T-cell (primary cell): ENCODE results near the gene LCK. TPM values are rescaled to one million over a fixed set of nuclear protein-coding genes. Genes with fewer than 3 reads are reported as not detected.
A peak's percentile ranks its signal among the peaks of the same experiment; 100 is the strongest.
"Not testable (repeated sequence)": the region's sequence is repeated elsewhere in the genome, so short reads cannot be mapped to it uniquely, and the experiment has no call there.

Experiments
- ATAC-seq, 4 experiments: fragments of 200-7000 bp in 3 of 4; fragments of 150-1000 bp in 1 of 4; cut with Tn5 transposase; replicated peaks in 1 of 4; 1 replicate in 3 of 4; 2 replicates in 1 of 4; pipeline ENCODE4 v1.10.0; 2021; ENCODE audit warnings: moderate library complexity in 3 of 4, mild to moderate bottlenecking in 2 of 4, moderate number of reproducible peaks in 1 of 4
- CTCF ChIA-PET, 2 donors: fragments of 300-600 bp; sonication (Branson Sonifier 250); formaldehyde crosslinking; loops; one replicate each; lab custom pipeline; 2022; ENCODE audit warnings: antibody characterized with exemption in 2 of 2; lab: Charles Lee
- POLR2A ChIA-PET, 2 donors: fragments of 300-600 bp; sonication (Branson Sonifier 250); formaldehyde crosslinking; loops; one replicate each; lab custom pipeline; 2022; ENCODE audit warnings: antibody characterized with exemption in 2 of 2; lab: Charles Lee
- DNase-seq, 35 experiments: peaks; one replicate each; pipeline versions ENCODE4 v3.0.0 to v3.0.0-alpha.2; 2013 to 2023
- H3K27ac ChIP-seq: one replicate; pipeline ENCODE4 v1.5.1; 2013; ENCODE audit warnings: low read length
- H3K27me3 ChIP-seq, 2 experiments: replicated peaks in 1 of 2; 1 replicate in 1 of 2; 2 replicates in 1 of 2; pipeline versions ENCODE4 v1.6.1 to v1.7.0; 2013; ENCODE audit warnings: low read length in 1 of 2, mixed read lengths in 1 of 2; ENCODE audit not compliant: control insufficient read depth in 2 of 2, insufficient read depth in 2 of 2; ENCODE audit errors: extremely low read depth in 1 of 2
- H3K36me3 ChIP-seq, 2 donors: 1 replicate in 1 of 2; 2 replicates in 1 of 2; pipeline versions ENCODE4 v1.6.1 to v1.7.0; 2013; ENCODE audit warnings: low read length in 1 of 2; ENCODE audit not compliant: control insufficient read depth in 2 of 2, insufficient read depth in 1 of 2; ENCODE audit errors: extremely low read depth in 1 of 2
- H3K4me1 ChIP-seq, 2 experiments: 1 replicate in 1 of 2; 2 replicates in 1 of 2; pipeline versions ENCODE4 v1.6.1 to v1.7.0; 2013; ENCODE audit warnings: low read length in 2 of 2, mixed read lengths in 1 of 2; ENCODE audit not compliant: insufficient read depth in 2 of 2, control insufficient read depth in 1 of 2; ENCODE audit errors: extremely low read depth in 1 of 2
- H3K4me3 ChIP-seq, 2 donors: 1 replicate in 1 of 2; 2 replicates in 1 of 2; pipeline versions ENCODE4 v1.5.1 to v1.7.0; 2013; ENCODE audit warnings: mild to moderate bottlenecking in 2 of 2, low read length in 1 of 2, moderate library complexity in 1 of 2; ENCODE audit not compliant: control insufficient read depth in 1 of 2; ENCODE audit errors: extremely low read depth in 1 of 2
- H3K9me3 ChIP-seq: 2 replicates; pipeline ENCODE4 v1.7.0; 2013
- H3K27ac Mint-ChIP-seq, 2 donors: one replicate each; pipeline ENCODE4 v1.8.0; 2020 to 2021; ENCODE audit warnings: mild to moderate bottlenecking in 2 of 2, mixed read lengths in 2 of 2
- H3K27me3 Mint-ChIP-seq, 2 donors: one replicate each; pipeline ENCODE4 v1.8.0; 2021 to 2022; ENCODE audit warnings: mixed read lengths in 2 of 2
- H3K36me3 Mint-ChIP-seq: one replicate; pipeline ENCODE4 v1.8.0; 2021; ENCODE audit warnings: mixed read lengths
- H3K4me1 Mint-ChIP-seq, 3 donors: one replicate each; pipeline ENCODE4 v1.8.0; 2020 to 2022; ENCODE audit warnings: mixed read lengths in 3 of 3, mild to moderate bottlenecking in 1 of 3
- H3K4me3 Mint-ChIP-seq, 3 donors: one replicate each; pipeline ENCODE4 v1.8.0; 2020 to 2022; ENCODE audit warnings: mild to moderate bottlenecking in 3 of 3, mixed read lengths in 3 of 3, moderate library complexity in 3 of 3
- H3K9me3 Mint-ChIP-seq, 3 donors: one replicate each; pipeline ENCODE4 v1.8.0; 2020 to 2022; ENCODE audit warnings: mixed read lengths in 3 of 3
- WGBS: methylation state at CpG from one replicate; pipeline ENCODE4 v1.1.5; 2013; ENCODE audit warnings: missing lambda C conversion rate; ENCODE audit not compliant: insufficient coverage; 5-methylcytosine and 5-hydroxymethylcytosine counted together
- total RNA-seq, 35 experiments: library from RNA in 6 of 35; stranded (reverse) in 6 of 35; fragments of 120-200 nt in 1 of 35; gene quantifications; one replicate each; pipeline versions ENCODE4 v1.2.1 to v1.2.4 and lab custom pipeline; 2013 to 2026

The LCK gene
- total RNA-seq, 5 donors from 2014 or later (not counting 1 experiment from before 2014, with no cell fraction given): 341 to 489 (median 428) TPM

- H3K27me3 Mint-ChIP-seq, ATAC-seq, H3K27ac ChIP-seq, H3K27me3 ChIP-seq, H3K9me3 Mint-ChIP-seq, H3K4me3 ChIP-seq, H3K9me3 ChIP-seq, POLR2A ChIA-PET, H3K27ac Mint-ChIP-seq, DNase-seq: not testable (repeated sequence)
- whole genome bisulfite sequencing: 100% methylated on average over 4 of the region's 16 CpGs
- CTCF ChIA-PET: interaction anchor here in 1 of 2 donors (0.6 kb wide), 1 partner anchor 9 kb away, joined by 4 read pairs; no protein-coding TSS in a partner anchor
- Histone ChIP-seq H3K4me1 (peaks cover 12 to 53% of the 10 kb centered on the region in 2 experiments), H3K36me3 (peaks cover 9 to 29% of the 10 kb centered on the region in 2 donors)
- H3K4me1 Mint-ChIP-seq: peaks cover 52 to 76% (median 72%) of the 10 kb centered on the region in 3 donors
- peaks cover 23% of the 10 kb centered on the region for H3K36me3 Mint-ChIP-seq
- H3K4me3 Mint-ChIP-seq: peak overlapping the region in 1 of 3 donors; percentile 13
Measured at GRCh38 chr1:32298211-32298610, 47.1 kb downstream of the LCK start.

- H3K4me1 Mint-ChIP-seq: peaks cover 52 to 73% (median 71%) of the 10 kb centered on the region in 3 donors
- no peak for DNase-seq
- no peaks in the 10 kb centered on the region for H3K9me3 Mint-ChIP-seq
- ChIA-PET POLR2A (no interaction called here), CTCF (no interaction called here)
- Histone ChIP-seq H3K4me3 (no peak overlapping the region), H3K36me3 (peaks cover 9 to 40% of the 10 kb centered on the region in 2 donors), H3K27ac (no peak overlapping the region), H3K9me3 (no peaks in the 10 kb centered on the region), H3K27me3 (no peaks in the 10 kb centered on the region), H3K4me1 (peaks cover 10 to 43% of the 10 kb centered on the region in 2 experiments)
- H3K27ac Mint-ChIP-seq: peak overlapping the region; percentile 39 to 49
- ATAC-seq: no peak
- H3K27me3 Mint-ChIP-seq: no peaks in the 10 kb centered on the region
- H3K4me3 Mint-ChIP-seq: no peak overlapping the region
- H3K36me3 Mint-ChIP-seq: peaks cover 32% of the 10 kb centered on the region
Measured at GRCh38 chr1:32299327-32299726, 48.3 kb downstream of the LCK start.

GRCh38 chr1:32303358-32303757 lies 52.3 kb downstream of the LCK start:
- no CpG with 5 or more reads among the region's 3 CpGs for WGBS
- Histone ChIP-seq H3K36me3 (peaks cover 6 to 53% of the 10 kb centered on the region in 2 donors), H3K27me3 (no peaks in the 10 kb centered on the region), H3K4me1 (peaks cover 5 to 14% of the 10 kb centered on the region in 2 experiments), H3K9me3 (no peaks in the 10 kb centered on the region), H3K27ac (no peak overlapping the region), H3K4me3 (no peak overlapping the region)
- H3K4me3 Mint-ChIP-seq: no peak overlapping the region
- ATAC-seq (no peak), DNase-seq (no peak)
- H3K4me1 Mint-ChIP-seq: peaks cover 60 to 68% (median 63%) of the 10 kb centered on the region in 3 donors
- H3K9me3 Mint-ChIP-seq: no peaks in the 10 kb centered on the region
- ChIA-PET POLR2A (no interaction called here), CTCF (no interaction called here)
- peaks cover 38% of the 10 kb centered on the region for H3K36me3 Mint-ChIP-seq
- no peak overlapping the region for H3K27ac Mint-ChIP-seq
- no peaks in the 10 kb centered on the region for H3K27me3 Mint-ChIP-seq

- Mint-ChIP-seq H3K4me1 (peaks cover 65 to 69% (median 65%) of the 10 kb centered on the region in 3 donors), H3K27me3 (no peaks in the 10 kb centered on the region), H3K27ac (peak overlapping the region; percentile 36 to 43), H3K4me3 (no peak overlapping the region), H3K9me3 (no peaks in the 10 kb centered on the region), H3K36me3 (peaks cover 38% of the 10 kb centered on the region)
- Histone ChIP-seq H3K9me3 (no peaks in the 10 kb centered on the region), H3K36me3 (peaks cover 4 to 51% of the 10 kb centered on the region in 2 donors), H3K4me1 (peaks cover 5 to 21% of the 10 kb centered on the region in 2 experiments), H3K27ac (no peak overlapping the region), H3K4me3 (no peak overlapping the region), H3K27me3 (no peaks in the 10 kb centered on the region)
- POLR2A ChIA-PET: interaction anchor here in 1 of 2 donors (0.6 kb wide), 1 partner anchor 14 kb away, joined by 3 read pairs; no protein-coding TSS in a partner anchor
- DNase-seq: no peak
- no peak for ATAC-seq
- WGBS: 89% methylated on average over 1 of the region's 3 CpGs
- CTCF ChIA-PET: interaction anchor here in 1 of 2 donors (0.9 kb wide), 1 partner anchor 20 kb away, joined by 3 read pairs; no protein-coding TSS in a partner anchor
Measured at GRCh38 chr1:32303997-32304622, 53.0 kb downstream of the LCK start.

GRCh38 chr1:32305310-32305709 lies 54.2 kb downstream of the LCK start:
- Mint-ChIP-seq H3K27ac (peak overlapping the region in 1 of 2 donors; percentile 63), H3K27me3 (no peaks in the 10 kb centered on the region), H3K4me1 (peaks cover 64 to 69% (median 65%) of the 10 kb centered on the region in 3 donors), H3K4me3 (no peak overlapping the region), H3K36me3 (peaks cover 44% of the 10 kb centered on the region), H3K9me3 (no peaks in the 10 kb centered on the region)
- ChIA-PET CTCF (interaction anchor here (0.7 kb wide), 2 partner anchors 109 to 119 kb away, joined by 3 to 4 read pairs; no protein-coding TSS in a partner anchor), POLR2A (interaction anchor here in 1 of 2 donors (0.6 to 0.7 kb wide), 2 partner anchors 13 to 45 kb away, joined by 4 to 7 read pairs; no protein-coding TSS in a partner anchor)
- Histone ChIP-seq H3K27ac (no peak overlapping the region), H3K27me3 (no peaks in the 10 kb centered on the region), H3K4me3 (no peak overlapping the region), H3K4me1 (peaks cover 5 to 27% of the 10 kb centered on the region in 2 experiments), H3K9me3 (no peaks in the 10 kb centered on the region), H3K36me3 (peaks cover 4 to 56% of the 10 kb centered on the region in 2 donors)
- WGBS: no CpG with 5 or more reads among the region's 2 CpGs
- ATAC-seq (no peak), DNase-seq (no peak)

GRCh38 chr1:32307324-32307723 lies 56.3 kb downstream of the LCK start:
- peak overlapping the region; percentile 25 to 71 for H3K27ac Mint-ChIP-seq
- Histone ChIP-seq H3K27me3 (no peaks in the 10 kb centered on the region), H3K4me1 (peaks cover 5 to 34% of the 10 kb centered on the region in 2 experiments), H3K9me3 (no peaks in the 10 kb centered on the region), H3K36me3 (peaks cover 4 to 49% of the 10 kb centered on the region in 2 donors), H3K27ac (no peak overlapping the region), H3K4me3 (no peak overlapping the region)
- peaks cover 40% of the 10 kb centered on the region for H3K36me3 Mint-ChIP-seq
- ATAC-seq: no peak
- peak overlapping the region in 1 of 3 donors; percentile 14 for H3K4me3 Mint-ChIP-seq
- H3K9me3 Mint-ChIP-seq: no peaks in the 10 kb centered on the region
- no peak for DNase-seq
- H3K4me1 Mint-ChIP-seq: peaks cover 67 to 71% (median 70%) of the 10 kb centered on the region in 3 donors
- 100% methylated on average over 1 of the region's 2 CpGs for WGBS
- H3K27me3 Mint-ChIP-seq: no peaks in the 10 kb centered on the region
- CTCF ChIA-PET: interaction anchor here (0.7 to 0.8 kb wide), 2 partner anchors 9 to 26 kb away, joined by 3 to 4 read pairs; no protein-coding TSS in a partner anchor
- POLR2A ChIA-PET: interaction anchor here in 1 of 2 donors (0.6 kb wide), 1 partner anchor 108 kb away, joined by 4 read pairs; no protein-coding TSS in a partner anchor
